Type B pancreatic cell (in vitro differentiated cells): Measurements from ENCODE around the gene CFAP58. TPM values are rescaled to one million over a fixed set of nuclear protein-coding genes. Genes with fewer than 3 reads are reported as not detected.
A peak's percentile ranks its signal among the peaks of the same experiment; 100 is the strongest.

Source experiments
- DNase-seq: peaks from one replicate; pipeline ENCODE4 v3.0.0; 2021; ENCODE audit warnings: mixed read lengths; ENCODE audit not compliant: unreplicated experiment; ENCODE audit errors: extremely low spot score
- H3K27ac Mint-ChIP-seq: 2 replicates; pipeline ENCODE4 v1.8.0; 2021; ENCODE audit warnings: mild to moderate bottlenecking, mixed read lengths
- H3K27me3 Mint-ChIP-seq: 2 replicates; pipeline ENCODE4 v1.8.0; 2021; ENCODE audit warnings: mixed read lengths
- H3K36me3 Mint-ChIP-seq: 2 replicates; pipeline ENCODE4 v1.8.0; 2021; ENCODE audit warnings: mixed read lengths
- H3K4me1 Mint-ChIP-seq: one replicate; pipeline ENCODE4 v1.8.0; 2021; ENCODE audit warnings: mixed read lengths; ENCODE audit not compliant: unreplicated experiment
- H3K4me3 Mint-ChIP-seq: 2 replicates; pipeline ENCODE4 v1.8.0; 2021; ENCODE audit warnings: mild to moderate bottlenecking, mixed read lengths
- H3K9me3 Mint-ChIP-seq: 2 replicates; pipeline ENCODE4 v1.8.0; 2021; ENCODE audit warnings: mixed read lengths
- total RNA-seq: library from RNA; stranded (reverse); gene quantifications from 2 replicates; pipeline ENCODE4 v1.2.1, GENCODE V29; 2021; ENCODE audit warnings: low replicate concordance
- TF ChIP-seq, protein P1 (sequence below): fragments of 200-600 bp; sonication (generic); conservative IDR thresholded peaks from 2 replicates; pipeline ENCODE4 v1.5.0; 2021; ENCODE audit warnings: antibody characterized with exemption, mild to moderate bottlenecking

CFAP58 gene
- total RNA-seq, 1 donor from 2014 or later = 0.34 TPM

DNA sequence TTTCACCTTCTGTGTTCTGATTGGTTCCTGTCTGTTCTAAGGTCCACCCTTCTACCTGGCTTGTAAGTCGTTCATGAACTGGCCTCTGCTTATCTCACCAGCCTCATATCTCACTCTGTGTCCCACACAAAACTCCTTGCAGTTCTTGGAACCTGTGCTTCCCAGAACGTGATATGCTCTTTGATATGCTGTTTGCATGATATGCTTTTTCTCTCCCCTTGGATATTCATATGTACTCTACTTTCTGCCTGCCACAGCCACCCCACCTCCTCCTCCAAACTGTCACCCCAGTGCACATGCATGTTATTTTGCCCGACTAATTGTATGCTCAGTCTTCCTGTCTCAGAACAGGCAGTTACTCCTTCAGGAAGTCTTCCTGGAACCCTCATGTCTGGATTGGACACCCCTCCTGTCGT, 13.5 kb upstream of the CFAP58 start:
- Mint-ChIP-seq H3K4me3 (peak overlapping the region; percentile 99), H3K36me3 (no peaks in the 10 kb centered on the region), H3K27me3 (peaks cover 3% of the 10 kb centered on the region), H3K4me1 (peaks cover 30% of the 10 kb centered on the region), H3K27ac (peak overlapping the region; percentile 98), H3K9me3 (no peaks in the 10 kb centered on the region)
- TF ChIP-seq, protein P1, sequence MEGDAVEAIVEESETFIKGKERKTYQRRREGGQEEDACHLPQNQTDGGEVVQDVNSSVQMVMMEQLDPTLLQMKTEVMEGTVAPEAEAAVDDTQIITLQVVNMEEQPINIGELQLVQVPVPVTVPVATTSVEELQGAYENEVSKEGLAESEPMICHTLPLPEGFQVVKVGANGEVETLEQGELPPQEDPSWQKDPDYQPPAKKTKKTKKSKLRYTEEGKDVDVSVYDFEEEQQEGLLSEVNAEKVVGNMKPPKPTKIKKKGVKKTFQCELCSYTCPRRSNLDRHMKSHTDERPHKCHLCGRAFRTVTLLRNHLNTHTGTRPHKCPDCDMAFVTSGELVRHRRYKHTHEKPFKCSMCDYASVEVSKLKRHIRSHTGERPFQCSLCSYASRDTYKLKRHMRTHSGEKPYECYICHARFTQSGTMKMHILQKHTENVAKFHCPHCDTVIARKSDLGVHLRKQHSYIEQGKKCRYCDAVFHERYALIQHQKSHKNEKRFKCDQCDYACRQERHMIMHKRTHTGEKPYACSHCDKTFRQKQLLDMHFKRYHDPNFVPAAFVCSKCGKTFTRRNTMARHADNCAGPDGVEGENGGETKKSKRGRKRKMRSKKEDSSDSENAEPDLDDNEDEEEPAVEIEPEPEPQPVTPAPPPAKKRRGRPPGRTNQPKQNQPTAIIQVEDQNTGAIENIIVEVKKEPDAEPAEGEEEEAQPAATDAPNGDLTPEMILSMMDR = no peak
- DNase-seq = no peak

DNA sequence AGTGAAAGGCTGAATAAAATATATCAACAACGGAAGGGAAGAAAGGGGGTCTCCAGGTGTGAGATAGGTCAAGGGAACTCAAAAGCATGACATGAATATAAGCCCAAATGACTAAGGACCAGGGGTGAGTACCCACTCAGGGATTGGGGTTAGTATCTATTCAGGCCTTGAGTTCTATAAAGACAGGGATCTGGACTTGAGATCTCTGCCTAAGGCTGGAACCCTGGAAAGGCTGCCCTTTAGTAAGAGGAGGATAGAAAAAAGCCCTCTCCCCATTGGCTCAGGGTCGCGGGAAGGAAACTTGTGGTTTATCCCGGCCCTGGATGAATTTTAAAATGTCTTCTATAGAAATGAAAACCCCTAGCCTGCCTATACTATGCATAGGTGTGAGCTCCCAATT, 13.0 kb upstream of the CFAP58 start:
- Mint-ChIP-seq H3K4me3 (peak overlapping the region; percentile 99), H3K27ac (no peak overlapping the region), H3K36me3 (no peaks in the 10 kb centered on the region), H3K4me1 (peaks cover 25% of the 10 kb centered on the region), H3K9me3 (no peaks in the 10 kb centered on the region), H3K27me3 (peaks cover 3% of the 10 kb centered on the region)
- TF ChIP-seq, protein P1 = no peak
- no peak for DNase-seq

DNA sequence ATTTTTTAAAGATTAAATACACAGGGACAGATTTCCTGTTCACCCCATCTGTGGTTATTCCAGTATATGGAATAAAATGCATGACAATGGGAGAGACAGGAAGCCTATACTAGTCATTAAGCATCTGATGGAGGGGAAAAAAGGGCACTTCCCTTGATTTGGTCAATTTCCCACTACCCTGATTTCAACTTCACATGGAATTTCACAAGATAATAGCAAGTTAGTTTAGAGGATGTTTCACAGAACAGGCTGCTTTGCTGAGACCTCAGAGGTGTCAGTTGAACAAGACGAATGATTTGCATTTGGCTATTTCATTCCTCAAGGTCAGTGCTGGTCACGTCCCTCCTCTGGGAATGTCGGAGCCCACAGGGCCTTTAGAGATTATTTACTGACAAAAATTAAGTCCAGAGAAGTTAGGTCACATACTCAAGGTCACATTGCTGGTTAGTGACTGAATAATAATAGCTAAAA, 10.7 kb upstream of the CFAP58 start:
- H3K27me3 Mint-ChIP-seq = peaks cover 3% of the 10 kb centered on the region
- H3K27ac Mint-ChIP-seq = no peak overlapping the region
- no peaks in the 10 kb centered on the region for H3K36me3 Mint-ChIP-seq
- no peaks in the 10 kb centered on the region for H3K9me3 Mint-ChIP-seq
- H3K4me3 Mint-ChIP-seq = no peak overlapping the region
- DNase-seq = no peak
- TF ChIP-seq, protein P1 = no peak
- H3K4me1 Mint-ChIP-seq = peaks cover 25% of the 10 kb centered on the region

DNA sequence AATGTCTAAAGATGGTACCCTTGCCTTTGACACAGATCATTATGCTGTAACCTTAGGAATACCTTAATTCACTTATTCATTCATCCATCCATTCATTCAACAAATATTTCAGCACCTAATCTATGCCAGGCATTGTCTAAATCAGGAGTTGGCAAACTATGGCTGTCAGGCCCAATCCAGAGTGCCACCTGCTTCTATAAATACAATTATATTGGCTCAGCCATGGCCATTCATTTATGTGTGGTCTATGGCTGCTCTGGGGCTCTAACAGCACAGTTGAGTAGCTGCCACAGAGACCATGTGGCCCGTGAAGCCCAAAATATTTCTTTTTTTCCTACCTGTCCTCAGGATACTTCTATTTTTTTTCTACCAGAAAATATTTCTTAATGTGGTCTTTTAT, 9.4 kb upstream of the CFAP58 start:
- no peak for DNase-seq
- H3K27ac Mint-ChIP-seq = no peak overlapping the region
- no peaks in the 10 kb centered on the region for H3K27me3 Mint-ChIP-seq
- H3K9me3 Mint-ChIP-seq = no peaks in the 10 kb centered on the region
- H3K36me3 Mint-ChIP-seq = no peaks in the 10 kb centered on the region
- TF ChIP-seq, protein P1 = no peak
- peaks cover 23% of the 10 kb centered on the region for H3K4me1 Mint-ChIP-seq
- no peak overlapping the region for H3K4me3 Mint-ChIP-seq

DNA sequence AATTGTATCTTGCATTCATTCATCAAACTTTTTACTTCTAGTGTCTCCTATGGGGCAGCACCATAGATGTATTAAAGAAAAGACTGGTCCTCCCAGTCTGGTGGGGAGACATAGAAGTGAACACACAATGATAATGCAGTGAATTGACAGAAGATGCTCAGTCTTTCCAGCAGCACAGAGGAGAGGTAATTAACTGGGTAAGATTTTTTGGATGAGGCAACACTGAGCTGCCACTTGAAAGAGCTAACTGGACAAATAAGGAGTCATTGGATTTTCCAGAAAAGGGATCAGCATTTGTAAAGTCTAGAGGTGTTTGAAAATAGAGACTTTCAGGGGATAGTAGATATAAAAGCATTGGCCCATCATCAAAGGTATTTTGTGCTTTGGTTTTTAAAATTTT, 8.1 kb upstream of the CFAP58 start:
- TF ChIP-seq, protein P1 = no peak
- H3K9me3 Mint-ChIP-seq = no peaks in the 10 kb centered on the region
- H3K4me3 Mint-ChIP-seq = no peak overlapping the region
- DNase-seq = no peak
- no peaks in the 10 kb centered on the region for H3K27me3 Mint-ChIP-seq
- H3K36me3 Mint-ChIP-seq = no peaks in the 10 kb centered on the region
- peaks cover 10% of the 10 kb centered on the region for H3K4me1 Mint-ChIP-seq
- no peak overlapping the region for H3K27ac Mint-ChIP-seq

DNA sequence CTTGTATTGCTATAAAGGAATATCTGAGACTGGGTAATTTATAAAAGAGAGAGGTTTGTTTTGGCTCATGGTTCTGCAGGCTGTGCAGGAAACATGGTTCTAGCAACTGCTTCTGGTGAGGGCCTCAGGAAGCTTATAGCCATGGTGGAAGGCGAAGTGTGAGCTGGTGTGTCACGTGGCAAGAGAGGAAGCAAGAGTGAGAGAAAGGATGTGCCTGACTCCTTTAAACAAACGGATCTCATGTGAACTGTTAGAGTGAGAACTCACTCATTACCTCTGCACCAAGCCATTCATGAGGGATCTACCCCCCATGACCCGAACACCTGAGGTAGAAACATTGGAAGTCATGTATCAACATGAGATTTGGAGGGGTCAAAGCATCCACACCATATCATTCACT, 7.7 kb upstream of the CFAP58 start:
- DNase-seq = no peak
- H3K36me3 Mint-ChIP-seq = no peaks in the 10 kb centered on the region
- peaks cover under 1% of the 10 kb centered on the region for H3K27me3 Mint-ChIP-seq
- peaks cover 10% of the 10 kb centered on the region for H3K4me1 Mint-ChIP-seq
- H3K9me3 Mint-ChIP-seq = no peaks in the 10 kb centered on the region
- H3K27ac Mint-ChIP-seq = no peak overlapping the region
- no peak overlapping the region for H3K4me3 Mint-ChIP-seq
- TF ChIP-seq, protein P1 = no peak
